Cardiac septum (tissue), 1 donor: Measurements from ENCODE around the gene FCHSD2. TPM values are rescaled to one million over a fixed set of nuclear protein-coding genes. Genes with fewer than 3 reads are reported as not detected.

Experiments used
- DNase-seq: peaks from one replicate; pipeline ENCODE4 v3.0.0-alpha.2; 2020; ENCODE audit warnings: low spot score
- intact Hi-C: fragments of 100-400 bp; cut with DNase I; formaldehyde crosslinking; loops from one replicate; pipeline ENCODE4 v1.14.0; 2022
- total RNA-seq: library from RNA; stranded (reverse); fragmentation: NEBNext Ultra II Directional; extraction: Animal tissue kit (Norgen Biotek cat#: 25700); gene quantifications from one replicate; pipeline ENCODE4 v1.2.1, GENCODE V29; 2021
- donor health status: DM: no; HTN: no; CAD: no.

Gene FCHSD2
- total RNA-seq, 1 donor from 2014 or later, result 56.6 TPM

- intact Hi-C loops, result no loop called here
- DNase-seq, result no peak
Measured at GRCh38 chr11:72955466-72955865, 186.7 kb downstream of the FCHSD2 start.

DNA sequence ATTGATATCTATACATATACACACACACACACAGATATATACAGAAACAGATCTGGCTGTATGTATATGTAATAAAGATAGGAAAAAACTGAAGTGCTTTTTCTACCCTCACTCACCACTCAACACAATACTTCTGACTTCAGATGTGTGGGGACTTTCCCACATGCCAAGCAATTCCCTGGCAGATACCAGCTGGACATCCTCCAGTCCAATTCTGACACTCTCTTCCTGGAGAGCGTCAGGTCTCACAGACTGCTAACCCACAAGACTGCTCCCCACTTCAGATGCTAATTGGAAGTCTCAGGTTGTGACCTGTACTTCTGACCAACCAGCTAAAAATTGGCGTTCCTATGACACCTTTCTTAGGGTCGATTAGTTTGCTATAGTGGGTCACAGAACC lies 187.3 kb downstream of the FCHSD2 start:
- DNase-seq, result no peak
- intact Hi-C loops, result no loop called here

- intact Hi-C loops, result no loop called here
- no peak for DNase-seq
Measured at GRCh38 chr11:72953637-72954036, 188.5 kb downstream of the FCHSD2 start.

DNA sequence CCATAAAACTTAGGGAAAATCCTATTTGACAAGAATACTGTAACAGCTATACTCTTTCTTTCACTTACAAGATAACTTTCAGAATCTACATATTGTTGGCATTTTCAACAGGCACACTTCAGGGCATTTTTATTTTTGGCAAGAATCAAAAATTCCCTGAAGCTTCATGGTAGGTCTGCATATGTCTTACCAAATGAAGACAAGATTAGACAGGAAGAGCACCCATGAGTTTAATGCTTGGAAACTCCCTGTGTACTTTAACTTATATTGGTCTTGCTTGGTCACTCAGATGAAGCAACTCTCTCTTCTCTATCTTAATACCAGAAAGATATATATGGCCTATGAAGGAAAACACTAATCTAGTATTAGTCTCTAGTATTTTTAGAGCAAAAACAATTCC lies 190.2 kb downstream of the FCHSD2 start:
- intact Hi-C loops, result no loop called here

DNA sequence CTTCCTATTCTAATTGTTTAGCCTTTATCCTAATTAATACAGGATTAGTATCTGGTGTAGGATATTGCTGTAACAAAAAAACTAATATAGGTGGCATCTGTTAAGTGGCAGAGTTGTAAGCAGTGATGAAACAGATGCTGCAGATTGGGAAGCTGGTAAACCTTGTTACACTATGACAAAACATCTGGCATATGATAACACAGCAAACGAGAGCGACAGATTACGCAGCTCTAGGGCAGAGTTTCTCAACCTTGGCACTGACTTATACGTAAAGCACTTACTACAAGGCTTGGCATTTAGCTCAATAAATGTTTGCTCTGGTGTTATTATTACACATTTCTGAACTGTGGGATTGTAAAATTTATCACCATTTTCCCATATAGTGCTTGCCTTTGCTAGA lies 190.9 kb downstream of the FCHSD2 start:
- peak; percentile 76 for DNase-seq
- intact Hi-C loops, result no loop called here

More for the DNA sequence above, 190.2 kb downstream of the FCHSD2 start:
- DNase-seq, result no peak

DNA sequence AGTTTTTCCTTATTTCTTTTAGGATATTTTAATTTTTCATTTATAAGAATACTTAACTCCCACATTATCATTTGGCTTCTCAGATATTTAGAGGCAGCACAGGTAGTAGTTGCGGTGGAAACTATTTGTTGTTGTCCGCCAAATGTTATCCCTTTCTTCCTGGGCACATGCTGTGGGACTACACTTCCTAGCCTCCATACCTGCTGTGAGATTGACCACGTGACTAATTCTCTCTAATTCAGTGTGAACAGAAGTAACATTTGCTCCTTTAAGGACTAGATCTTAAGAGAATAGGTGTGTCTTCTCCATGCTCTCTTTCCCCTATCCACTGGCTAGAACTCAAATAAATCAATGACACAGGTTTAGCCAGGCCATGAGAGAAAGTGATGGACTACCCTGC lies 191.4 kb downstream of the FCHSD2 start:
- intact Hi-C loops, result no loop called here
- DNase-seq, result no peak

DNA sequence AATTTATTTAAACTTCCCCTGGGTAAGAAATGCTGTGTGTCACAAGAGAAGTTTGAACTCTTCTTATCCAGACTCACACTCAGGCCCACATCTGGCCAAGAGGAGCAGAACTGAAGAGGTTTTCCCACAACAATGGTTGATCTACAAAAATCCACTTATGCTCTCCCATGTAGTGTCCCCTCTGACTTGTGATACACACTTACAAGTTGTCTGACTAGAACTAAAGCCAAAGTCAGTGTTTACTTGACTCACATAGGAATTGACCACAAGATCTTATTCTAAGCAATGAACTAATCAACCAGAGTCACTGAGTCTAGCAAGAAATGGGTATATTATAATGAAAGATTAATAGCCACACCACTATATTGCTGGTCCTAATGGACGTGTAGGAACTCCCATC lies 194.9 kb downstream of the FCHSD2 start:
- DNase-seq, result no peak
- intact Hi-C loops, result no loop called here

- DNase-seq, result no peak
- intact Hi-C loops, result no loop called here
Measured at GRCh38 chr11:72943664-72944063, 198.5 kb downstream of the FCHSD2 start.

GRCh38 chr11:72940417-72940816 lies 201.7 kb downstream of the FCHSD2 start:
- intact Hi-C loops, result no loop called here
- no peak for DNase-seq

- intact Hi-C loops, result no loop called here
- no peak for DNase-seq
Measured at GRCh38 chr11:72939031-72939430, 203.1 kb downstream of the FCHSD2 start.

DNA sequence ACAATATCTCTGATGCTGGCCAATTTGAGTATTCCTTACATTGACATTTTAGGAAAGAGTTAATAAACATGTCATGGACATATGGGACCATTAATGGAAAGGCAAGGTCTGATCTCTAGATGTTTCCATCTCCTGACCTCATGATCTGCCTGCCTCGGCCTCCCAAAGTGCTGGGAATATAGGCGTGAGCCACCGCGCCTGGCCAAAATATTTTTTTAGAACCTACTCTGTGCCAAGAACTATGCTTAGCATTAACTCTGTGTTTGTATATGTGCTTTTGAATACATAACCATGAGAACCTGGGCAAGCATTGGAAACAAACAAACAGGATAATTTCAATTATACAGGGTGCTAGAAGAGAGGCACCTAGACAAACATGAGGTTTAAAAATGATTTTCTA lies 204.7 kb downstream of the FCHSD2 start:
- intact Hi-C loops, result no loop called here
- DNase-seq, result no peak

- intact Hi-C loops, result no loop called here
- DNase-seq, result no peak
Measured at GRCh38 chr11:72935700-72936099, 206.4 kb downstream of the FCHSD2 start.

DNA sequence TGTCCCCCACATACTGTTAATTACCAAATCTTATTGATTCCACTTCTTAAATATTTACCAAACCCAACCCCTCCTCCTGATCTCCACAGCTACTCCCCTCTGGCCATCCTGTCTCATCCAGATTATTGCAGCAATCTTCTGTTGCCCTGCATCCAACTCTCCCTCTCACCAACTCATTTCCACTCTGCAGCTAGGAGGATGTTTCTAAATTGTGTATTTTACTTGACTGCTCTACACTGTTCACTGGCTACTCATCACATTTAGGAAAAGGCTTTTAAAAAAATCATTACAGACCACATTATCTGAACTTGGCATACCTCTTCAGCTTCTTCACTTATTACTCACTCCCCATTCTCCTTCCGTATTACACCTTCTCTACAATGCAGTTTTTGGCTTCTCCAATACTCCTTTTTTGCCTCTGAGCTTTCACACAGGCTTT lies 210.0 kb downstream of the FCHSD2 start:
- no peak for DNase-seq
- intact Hi-C loops, result no loop called here

GRCh38 chr11:72930008-72930407 lies 212.1 kb downstream of the FCHSD2 start:
- DNase-seq, result no peak
- intact Hi-C loops, result no loop called here

DNA sequence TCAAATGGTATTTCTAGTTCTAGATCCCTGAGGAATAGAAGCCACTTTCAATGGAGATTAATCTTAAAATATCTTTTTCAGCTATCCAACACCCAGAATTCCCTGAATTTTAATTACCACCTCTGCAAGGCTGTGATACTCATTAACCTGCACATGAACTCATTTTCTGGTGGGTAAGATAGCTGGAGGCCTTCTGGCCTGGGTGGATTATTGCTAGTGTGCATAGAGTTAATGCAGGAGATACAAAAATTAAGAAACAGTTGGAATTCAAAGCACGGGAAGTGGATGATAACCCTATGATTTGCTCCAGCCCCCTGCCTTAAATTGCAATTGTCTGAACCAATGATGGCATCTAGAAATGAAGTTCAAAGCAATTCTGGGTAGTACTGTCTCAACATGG lies 212.9 kb downstream of the FCHSD2 start:
- intact Hi-C loops, result no loop called here
- no peak for DNase-seq

DNA sequence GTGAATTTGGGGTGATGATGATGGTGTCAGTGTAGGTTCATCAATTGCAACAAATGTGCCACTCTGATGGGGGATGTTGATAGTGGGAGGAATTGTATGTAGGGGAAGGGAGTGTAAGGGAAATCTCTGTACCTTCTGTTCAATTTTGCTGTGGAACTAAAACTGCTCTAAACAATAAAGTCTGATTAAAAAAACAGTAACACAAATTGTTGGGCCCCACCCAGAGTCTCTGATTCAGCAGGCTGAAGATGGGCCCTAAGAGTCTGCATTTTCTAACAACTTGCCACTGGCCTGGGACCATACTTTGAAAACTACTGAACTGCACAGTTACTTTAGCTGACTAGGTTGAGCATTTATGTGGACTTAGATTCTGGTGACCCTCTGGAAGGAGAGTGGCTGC lies 214.7 kb downstream of the FCHSD2 start:
- intact Hi-C loops, result loop anchor here (2.0 kb wide), 1 partner anchor 213 kb away; no protein-coding TSS in a partner anchor
- DNase-seq, result no peak

DNA sequence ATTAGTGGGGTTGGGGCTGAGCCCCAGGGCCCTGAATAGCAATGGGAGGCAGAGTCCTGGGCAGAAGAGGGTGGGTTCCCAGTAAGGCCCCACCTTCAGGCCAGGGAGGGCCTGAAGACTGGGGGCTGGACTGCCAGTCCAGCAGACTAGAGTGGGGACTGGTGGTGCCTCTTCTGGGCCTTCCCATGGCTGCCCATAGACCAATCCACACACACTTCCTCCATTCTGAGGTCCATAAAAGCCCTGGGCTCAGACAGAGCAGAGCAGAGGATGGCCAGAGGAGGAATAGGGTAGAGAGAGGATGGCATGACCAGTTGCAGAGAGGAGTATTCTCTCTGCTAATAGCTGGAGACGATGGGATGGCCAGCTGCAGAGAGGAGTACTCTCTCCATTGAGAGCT lies 216.0 kb downstream of the FCHSD2 start:
- DNase-seq, result no peak
- intact Hi-C loops, result loop anchor here (2.0 kb wide), 1 partner anchor 215 kb away; no protein-coding TSS in a partner anchor

DNA sequence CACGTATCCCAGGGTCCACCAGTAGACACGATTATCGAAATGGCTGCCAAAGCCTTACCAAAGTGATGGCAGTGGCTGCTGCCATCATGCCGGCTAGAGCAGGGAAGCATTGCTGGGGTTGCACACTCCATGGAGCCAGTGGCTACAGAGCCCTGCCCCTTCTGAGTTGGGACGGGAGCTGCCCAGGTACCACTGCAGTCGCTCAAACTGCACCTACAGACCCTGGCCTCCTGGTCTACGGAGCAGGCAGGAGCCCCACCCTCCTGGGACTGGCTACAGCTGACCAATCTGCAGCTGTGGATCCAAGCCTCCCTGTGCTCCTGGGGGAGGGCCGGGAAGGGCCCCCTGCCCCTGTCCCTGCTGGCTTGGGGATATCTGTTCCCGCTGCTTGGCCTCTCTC lies 216.5 kb downstream of the FCHSD2 start:
- intact Hi-C loops, result loop anchor here (2.0 kb wide), 2 partner anchors 215 to 251 kb away; no protein-coding TSS in a partner anchor
- DNase-seq, result no peak

GRCh38 chr11:72924568-72925190 lies 217.4 kb downstream of the FCHSD2 start:
- intact Hi-C loops, result loop anchor here (2.0 kb wide), 1 partner anchor 252 kb away; no protein-coding TSS in a partner anchor
- no peak for DNase-seq

GRCh38 chr11:72921028-72921716 lies 220.9 kb downstream of the FCHSD2 start:
- intact Hi-C loops, result no loop called here
- no peak for DNase-seq

DNA sequence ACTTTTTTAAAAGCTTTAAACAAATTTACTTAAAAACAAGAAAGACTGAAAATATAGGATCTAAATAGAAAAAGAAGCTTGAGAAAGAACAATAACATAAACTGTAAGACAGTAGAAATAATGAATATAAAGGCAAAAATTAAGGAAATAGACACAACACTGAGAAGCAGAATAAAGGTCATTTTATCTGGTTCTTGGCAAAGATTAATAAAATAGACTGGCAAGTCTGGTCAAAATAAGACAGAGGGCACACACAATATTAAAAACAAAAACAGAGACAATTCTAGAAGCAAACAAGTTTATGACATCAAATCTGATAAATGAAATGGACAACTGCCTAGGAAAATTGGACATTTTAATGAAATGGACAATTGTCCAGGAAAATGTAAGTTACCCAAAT lies 222.1 kb downstream of the FCHSD2 start:
- no peak for DNase-seq
- intact Hi-C loops, result no loop called here
